PFSK-1 (cell line): ENCODE data around the gene C1orf141.

Experiments used
- POLR2AphosphoS5 ChIP-seq: IDR thresholded peaks from 2 replicates; pipeline ENCODE4 v1.6.1; 2012; ENCODE audit warnings: low read depth, mild to moderate bottlenecking, control low read depth, low read length, moderate library complexity
- SIN3A ChIP-seq: IDR thresholded peaks from 2 replicates; pipeline ENCODE4 v1.6.1; 2012; ENCODE audit warnings: mild to moderate bottlenecking, low read length, moderate library complexity, borderline replicate concordance; ENCODE audit not compliant: insufficient read depth
- TAF1 ChIP-seq: IDR thresholded peaks from 2 replicates; pipeline ENCODE4 v1.6.1; 2012; ENCODE audit warnings: low read length, control low read depth, borderline replicate concordance; ENCODE audit not compliant: insufficient read depth
- TF ChIP-seq, protein P1 (sequence below), 2 experiments: IDR thresholded peaks; 2 replicates each; pipeline versions ENCODE4 v1.6.1 to v1.8.0; 2011 to 2012; ENCODE audit warnings: low read depth in 2 of 2, low read length in 2 of 2, control low read depth in 1 of 2, inconsistent platforms in 1 of 2, mild to moderate bottlenecking in 1 of 2, moderate library complexity in 1 of 2; ENCODE audit not compliant: insufficient read depth in 1 of 2

DNA sequence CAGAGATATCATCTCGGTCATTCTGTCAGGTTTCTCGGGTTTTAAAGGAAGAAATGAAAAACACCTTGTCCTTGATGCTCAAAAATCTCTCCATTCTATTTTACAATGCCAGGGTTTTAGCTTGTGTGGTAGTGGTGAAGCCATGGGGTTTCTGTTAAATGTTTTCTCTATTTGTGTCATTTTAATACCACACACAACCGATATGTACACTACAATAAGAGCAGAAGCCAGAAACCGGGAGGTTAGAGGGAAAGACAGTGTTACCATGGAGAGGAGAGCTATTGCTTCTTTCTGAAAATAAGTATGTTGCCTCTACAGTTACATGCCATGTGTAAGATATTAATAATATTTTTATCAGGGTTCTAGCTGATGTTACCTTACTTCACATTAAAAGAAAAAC is 83.6 kb downstream of the C1orf141 start:
- no peak for TF ChIP-seq SIN3A
- TF ChIP-seq, protein P1, sequence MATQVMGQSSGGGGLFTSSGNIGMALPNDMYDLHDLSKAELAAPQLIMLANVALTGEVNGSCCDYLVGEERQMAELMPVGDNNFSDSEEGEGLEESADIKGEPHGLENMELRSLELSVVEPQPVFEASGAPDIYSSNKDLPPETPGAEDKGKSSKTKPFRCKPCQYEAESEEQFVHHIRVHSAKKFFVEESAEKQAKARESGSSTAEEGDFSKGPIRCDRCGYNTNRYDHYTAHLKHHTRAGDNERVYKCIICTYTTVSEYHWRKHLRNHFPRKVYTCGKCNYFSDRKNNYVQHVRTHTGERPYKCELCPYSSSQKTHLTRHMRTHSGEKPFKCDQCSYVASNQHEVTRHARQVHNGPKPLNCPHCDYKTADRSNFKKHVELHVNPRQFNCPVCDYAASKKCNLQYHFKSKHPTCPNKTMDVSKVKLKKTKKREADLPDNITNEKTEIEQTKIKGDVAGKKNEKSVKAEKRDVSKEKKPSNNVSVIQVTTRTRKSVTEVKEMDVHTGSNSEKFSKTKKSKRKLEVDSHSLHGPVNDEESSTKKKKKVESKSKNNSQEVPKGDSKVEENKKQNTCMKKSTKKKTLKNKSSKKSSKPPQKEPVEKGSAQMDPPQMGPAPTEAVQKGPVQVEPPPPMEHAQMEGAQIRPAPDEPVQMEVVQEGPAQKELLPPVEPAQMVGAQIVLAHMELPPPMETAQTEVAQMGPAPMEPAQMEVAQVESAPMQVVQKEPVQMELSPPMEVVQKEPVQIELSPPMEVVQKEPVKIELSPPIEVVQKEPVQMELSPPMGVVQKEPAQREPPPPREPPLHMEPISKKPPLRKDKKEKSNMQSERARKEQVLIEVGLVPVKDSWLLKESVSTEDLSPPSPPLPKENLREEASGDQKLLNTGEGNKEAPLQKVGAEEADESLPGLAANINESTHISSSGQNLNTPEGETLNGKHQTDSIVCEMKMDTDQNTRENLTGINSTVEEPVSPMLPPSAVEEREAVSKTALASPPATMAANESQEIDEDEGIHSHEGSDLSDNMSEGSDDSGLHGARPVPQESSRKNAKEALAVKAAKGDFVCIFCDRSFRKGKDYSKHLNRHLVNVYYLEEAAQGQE (IDR thresholded peaks at IDR 0.05; ENCODE audit: insufficient read depth in 1 of 2, low read depth in 2 of 2, low read length in 2 of 2): no peak
- TF ChIP-seq POLR2AphosphoS5: no peak
- TF ChIP-seq TAF1: no peak
